Activated CD8-positive, alpha-beta memory T cell treated with anti-CD3 and anti-CD28 coated beads for 1 hour (primary cell): ENCODE results near the gene USE1.
"Not testable (repeated sequence)": the region's sequence is repeated elsewhere in the genome, so short reads cannot be mapped to it uniquely, and the experiment has no call there.

ENCODE experiments used
- DNase-seq, 2 donors: peaks; one replicate each; pipeline ENCODE4 v3.0.0-alpha.2; 2020; ENCODE audit warnings: low read depth in 1 of 2; ENCODE audit errors: extremely low read depth in 1 of 2

Gene USE1, protein sequence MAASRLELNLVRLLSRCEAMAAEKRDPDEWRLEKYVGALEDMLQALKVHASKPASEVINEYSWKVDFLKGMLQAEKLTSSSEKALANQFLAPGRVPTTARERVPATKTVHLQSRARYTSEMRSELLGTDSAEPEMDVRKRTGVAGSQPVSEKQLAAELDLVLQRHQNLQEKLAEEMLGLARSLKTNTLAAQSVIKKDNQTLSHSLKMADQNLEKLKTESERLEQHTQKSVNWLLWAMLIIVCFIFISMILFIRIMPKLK

DNA sequence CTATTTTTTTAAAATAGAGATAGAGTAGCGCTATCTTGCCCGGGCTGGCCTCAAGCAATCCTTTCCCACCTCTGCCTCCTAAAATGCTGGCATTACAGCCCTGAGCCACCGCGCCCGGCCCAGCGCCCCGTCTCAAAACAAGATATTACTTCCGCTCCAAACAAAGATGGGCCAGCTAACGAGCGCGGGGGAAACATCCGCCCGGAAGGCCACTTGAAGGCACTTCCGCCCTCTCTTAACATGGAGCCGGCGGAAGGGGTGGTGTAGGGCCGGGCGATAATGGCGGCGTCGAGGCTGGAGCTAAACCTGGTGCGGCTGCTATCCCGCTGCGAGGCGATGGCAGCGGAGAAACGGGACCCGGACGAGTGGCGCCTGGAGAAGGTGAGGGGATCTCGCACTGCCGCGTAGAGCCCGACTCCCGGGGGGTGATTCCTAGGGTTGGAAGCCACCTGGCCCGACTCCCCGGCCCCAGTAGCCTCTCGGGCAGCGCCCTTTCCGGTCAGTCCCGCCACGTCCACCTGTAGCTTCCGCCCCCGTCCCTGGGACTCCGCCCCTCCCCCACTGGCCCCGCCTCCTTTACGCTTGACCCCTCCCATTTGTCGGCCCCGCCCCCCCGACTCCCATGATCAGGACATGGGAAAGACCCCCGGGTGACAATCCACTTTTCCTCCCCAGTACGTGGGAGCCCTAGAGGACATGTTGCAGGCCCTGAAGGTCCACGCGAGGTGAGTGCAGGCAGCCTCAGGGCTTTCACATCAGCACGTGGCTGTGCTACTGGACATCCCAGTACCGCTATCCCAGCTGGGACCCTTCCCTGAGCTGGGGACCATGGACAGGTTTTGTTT lies at the start of gene USE1:
USE1 (plus strand) TSS at position 231 of the 845 bp plus-strand sequence; CDS start at position 280, 49 bp downstream.
- peak; percentile 59 to 72 for DNase-seq

DNA sequence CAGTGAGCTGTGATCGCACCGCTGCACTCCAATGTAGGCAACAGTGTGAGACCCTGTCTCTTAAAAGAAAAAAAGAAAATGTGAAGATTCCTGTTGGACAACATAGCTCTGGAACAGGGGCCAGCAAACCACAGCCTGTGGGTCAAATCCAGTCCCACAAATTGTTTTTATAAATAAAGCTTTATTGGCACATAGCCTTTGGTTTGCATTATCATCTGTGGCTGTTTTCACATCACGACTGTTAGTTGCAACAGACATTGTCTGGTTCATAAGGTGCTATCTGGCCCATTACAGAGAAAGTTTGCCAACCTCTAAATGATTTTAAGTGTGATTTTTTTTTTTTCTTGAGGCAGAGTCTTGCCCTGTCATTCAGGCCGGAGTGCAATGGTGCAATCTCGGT lies 49.4 kb upstream of the USE1 start:
- DNase-seq = no peak

DNA sequence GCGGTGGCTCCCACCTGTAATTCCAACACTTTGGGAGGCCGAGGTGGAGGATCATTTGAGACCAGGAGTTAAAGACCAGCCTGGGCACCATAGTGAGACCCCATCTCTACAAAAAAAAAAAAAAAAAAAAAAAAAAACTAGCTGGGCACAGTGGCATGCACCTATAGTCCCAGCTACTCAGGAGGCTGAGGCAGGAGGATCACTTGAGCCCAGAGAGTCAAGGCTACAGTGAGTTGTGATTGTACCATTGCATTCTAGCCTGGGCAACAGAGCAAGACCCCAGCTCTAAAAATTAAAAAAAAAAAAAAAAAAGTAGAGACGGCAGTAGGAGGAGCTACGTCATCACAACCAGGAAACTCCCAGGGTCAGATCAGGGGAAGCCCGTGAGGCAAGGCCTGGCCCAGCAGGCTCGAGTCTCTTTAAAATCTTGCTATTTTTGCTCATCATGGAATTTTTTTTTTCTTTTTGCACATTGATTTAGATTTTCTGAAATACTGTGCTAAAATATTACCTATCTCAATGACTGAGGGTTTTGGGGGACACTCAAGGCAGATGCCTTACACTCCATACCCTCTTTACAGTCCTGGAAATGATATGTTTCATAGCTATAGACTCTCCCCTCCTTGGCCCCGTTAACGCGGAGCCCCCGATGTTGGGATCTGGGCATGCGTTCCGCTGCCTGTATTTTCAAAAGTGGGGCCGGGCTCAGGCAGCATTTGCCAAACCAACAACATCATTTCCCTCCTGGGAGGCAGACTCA lies 44.4 kb upstream of the USE1 start:
- DNase-seq = no peak

DNA sequence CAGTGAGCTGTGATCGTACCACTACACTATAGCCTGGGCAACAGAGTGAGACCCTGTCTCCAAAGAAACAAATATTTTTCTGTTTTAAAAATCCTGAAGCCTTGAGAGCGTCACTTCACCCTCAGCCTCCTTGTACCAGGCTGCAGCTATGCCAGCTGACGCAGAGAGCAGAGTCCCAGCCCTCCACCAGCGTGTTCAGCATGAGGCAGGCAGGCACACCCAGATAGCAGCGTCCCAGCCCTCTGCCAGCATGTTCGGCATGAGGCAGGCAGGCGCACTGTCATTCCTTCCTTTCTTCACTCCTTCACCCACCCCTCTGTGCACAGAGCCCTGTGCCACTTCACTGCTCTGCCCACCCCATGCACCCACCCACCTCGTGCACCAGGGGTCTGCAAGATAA lies 43.3 kb upstream of the USE1 start:
- no peak for DNase-seq

DNA sequence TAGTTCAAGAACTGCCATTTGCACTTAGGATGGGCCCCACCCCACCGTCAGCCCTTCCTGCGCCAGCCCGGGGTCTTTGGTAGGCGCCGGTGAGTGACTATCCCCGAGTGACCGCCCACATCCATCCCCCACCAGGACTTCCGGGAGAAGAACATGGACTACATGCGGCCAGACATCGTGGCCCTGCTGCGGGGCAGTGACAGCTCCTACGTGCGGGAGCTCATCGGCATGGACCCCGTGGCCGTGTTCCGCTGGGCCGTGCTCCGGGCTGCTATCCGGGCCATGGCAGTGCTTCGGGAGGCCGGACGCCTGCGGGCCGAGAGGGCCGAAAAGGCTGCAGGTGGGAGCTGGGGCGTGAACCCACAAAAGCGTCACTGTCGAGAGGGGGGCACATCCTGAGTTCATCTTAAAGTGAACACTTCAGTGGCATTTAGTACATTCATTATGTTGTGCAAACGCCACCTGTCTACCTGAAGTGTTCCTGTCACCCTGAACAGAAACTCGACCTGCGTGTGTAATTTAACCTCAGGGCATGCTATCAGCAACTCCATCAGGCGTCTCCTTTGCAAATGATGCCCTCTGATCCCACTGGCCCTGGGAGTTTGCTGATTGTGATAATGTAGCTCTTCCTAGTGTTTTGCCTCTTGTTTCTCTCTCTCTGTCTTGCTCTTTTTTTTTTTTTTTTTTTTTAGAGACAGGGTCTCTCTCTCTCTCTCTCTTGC lies 42.4 kb upstream of the USE1 start:
- no peak for DNase-seq

DNA sequence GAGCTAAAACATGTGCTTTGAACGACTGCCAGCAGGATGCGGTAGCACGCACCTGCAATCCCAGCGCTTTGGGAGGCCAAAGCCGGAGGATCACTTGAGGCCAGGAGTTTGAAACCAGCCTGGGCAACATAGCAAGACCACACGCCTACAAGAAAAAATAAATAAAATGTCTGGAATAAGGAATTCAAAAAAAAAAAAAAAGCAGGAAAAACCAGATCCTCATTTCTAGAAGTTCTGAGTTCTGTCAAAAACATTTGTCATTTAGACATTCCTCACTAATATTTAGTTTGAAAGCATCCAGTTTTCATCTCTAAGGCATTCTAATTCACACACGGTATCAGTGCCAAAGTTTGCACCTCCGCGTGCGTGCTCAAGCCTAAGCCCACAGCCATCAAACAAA lies 36.9 kb upstream of the USE1 start:
- DNase-seq = no peak

DNA sequence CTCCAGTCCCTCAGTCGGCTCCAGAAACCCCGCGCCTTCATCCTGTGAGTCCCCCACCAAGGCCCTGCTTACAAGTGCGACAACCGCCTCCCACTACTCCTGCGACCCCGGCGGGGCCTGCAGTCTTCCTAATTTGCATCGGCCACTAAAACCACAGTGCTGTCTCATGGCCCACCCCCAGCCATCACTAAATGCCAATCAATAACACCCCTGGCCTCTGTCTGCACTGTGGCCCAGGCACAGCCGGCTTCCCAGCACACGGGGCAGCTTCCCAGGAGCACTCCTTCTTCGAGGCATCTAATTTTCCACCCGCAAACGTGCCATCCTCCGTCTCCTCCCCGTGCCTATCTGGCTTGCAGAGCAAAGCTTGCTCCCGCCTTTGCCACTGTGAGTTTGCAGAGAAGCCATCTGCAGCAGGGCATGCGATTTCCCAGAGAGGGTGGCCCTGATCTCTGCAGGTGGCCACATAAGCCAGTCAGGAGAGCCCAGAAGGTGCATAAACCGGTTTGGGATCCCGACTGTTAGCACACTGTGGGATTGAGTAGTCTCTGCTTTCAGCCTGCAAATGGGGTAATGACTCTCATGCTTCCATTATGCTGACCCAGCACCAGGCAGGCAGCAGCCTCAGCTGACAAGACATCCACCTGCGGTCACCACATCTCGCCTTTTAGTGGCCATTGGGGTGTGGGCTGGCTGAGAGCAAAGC lies 34.0 kb upstream of the USE1 start:
- no peak for DNase-seq

DNA sequence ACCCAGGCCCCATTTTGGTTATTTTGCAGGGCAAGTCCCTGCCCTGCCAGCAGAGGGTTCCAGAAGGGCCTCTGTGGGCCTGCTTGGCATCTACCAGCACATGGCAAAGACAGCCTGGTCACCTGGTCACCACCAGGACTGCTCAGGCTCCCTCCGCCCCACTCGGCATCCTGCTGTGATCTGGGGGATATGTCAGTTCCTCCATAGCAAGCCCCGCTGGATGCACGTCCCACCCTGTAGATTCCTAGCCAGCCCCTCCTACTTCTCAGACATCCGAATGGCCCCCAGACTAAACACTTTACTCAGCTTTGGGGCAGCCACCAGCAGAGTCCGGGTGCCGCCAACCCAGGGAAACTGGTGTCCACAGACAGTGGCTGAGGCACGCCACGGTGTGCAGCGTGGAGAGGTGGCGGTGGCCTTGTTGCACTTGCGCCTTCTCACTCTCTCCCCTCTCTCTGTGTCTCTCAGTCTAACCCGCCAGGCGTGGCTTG lies 31.8 kb upstream of the USE1 start:
- peak in 1 of 2 donors; percentile 22 for DNase-seq

DNA sequence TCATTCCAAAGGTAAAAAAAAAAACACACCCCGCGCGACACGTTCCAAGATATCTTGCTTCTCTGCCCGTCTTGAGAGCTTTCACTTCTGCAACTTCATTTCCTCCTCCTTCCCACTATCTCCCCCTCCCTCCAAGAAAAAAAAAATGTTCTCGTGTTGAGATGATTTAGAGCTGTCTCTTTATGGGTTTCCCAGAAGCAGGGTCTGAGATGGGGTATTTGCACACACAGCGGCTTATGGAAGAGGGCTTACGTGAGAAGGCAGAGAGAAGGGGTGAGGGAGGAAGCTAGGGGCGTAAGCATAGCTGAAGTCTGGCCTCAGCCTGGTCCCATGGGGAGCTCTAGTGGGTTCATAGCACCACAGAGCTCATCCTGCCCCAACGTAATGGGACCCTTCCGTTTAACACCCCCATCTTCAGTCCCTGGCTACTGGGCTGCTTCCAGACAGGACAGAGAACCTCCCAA lies 31.3 kb upstream of the USE1 start:
- no peak for DNase-seq

DNA sequence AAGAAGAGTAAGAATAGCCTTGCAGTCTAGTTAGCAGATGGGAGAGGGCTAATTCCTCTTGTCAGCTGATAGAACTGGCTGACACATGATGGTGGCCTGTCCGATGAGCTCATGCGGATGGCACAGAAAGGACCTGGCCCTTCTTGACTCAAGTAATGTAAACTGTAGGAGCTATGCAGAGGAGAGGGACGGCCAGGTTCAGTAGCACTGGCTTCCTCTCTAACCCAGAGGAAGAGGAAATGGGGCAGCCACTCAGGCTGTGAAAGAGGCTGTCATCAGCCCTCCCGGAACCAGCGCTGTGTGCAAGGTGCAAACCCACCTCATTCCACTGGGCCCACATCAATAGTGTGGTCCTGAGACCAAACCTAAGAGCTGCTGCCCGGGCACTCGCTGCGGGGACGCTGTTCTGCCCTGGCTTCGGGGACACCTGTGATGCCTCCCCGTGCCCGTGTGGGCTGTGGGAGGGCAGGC lies 30.8 kb upstream of the USE1 start:
- peak; percentile 11 to 33 for DNase-seq

DNA sequence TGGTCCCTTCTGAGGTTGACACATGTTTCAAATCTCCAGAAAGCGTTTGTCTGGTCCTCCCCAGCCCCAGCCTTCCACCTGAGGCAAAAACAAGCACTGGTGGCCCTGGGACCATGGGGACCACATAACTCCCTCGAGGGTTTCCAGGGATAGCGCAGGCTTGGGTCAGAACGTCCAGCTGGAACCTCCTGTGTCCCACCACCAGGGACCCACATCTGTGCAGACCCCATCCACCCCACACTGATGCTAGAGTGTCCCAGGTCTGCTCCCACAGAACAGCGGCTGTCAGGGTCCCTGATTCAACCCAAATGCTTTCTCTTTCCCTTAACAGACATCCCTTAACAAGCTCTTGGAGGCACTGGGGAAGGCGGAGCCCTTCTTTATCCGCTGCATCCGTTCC lies 29.6 kb upstream of the USE1 start:
- DNase-seq = no peak

DNA sequence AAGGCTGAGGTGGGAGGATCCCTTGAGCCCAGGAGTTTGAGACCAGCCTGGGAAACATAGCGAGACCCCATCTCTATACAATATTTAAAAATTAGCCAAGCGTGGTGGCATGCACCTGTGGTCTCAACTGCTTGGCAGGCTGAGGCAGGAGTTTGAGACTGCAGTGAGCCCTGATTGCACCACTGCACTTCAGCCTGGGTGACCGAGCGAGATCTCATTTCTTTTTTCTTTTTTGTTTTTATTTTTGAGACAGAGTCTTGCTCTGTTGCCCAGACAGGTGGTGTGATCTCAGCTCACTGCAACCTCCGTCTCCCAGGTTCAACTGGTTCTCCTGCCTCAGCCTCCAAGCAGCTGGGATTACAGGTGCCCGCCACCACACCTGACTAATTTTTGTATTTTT lies 23.4 kb upstream of the USE1 start:
- DNase-seq = not testable (repeated sequence)

DNA sequence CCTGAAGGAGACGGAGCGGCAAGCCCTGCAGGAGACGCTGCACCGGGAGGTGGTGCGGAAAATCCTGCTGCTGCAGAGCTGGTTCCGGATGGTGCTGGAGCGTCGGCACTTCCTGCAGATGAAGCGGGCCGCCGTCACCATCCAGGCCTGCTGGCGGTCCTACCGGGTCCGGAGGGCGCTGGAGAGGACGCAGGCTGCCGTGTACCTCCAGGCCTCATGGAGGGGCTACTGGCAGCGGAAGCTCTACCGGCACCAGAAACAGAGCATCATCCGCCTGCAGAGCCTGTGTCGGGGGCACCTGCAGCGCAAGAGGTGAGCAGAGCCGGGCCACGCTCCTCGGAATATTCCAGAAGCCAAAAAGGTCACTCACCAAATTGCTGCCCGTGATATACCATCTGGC lies 22.4 kb upstream of the USE1 start:
- DNase-seq = no peak

DNA sequence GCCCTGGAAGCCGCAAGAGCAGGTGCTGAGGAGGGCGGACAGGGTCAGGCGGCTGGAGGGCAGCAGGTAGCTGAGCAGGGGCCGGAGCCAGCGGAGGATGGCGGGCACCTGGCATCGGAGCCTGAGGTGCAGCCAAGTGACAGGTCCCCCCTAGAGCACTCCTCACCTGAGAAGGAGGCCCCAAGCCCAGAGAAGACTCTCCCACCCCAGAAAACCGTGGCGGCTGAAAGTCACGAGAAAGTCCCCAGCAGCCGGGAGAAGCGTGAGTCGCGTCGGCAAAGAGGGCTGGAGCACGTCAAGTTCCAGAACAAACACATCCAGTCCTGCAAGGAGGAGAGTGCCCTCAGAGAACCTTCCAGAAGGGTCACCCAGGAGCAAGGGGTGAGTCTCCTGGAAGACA lies 20.5 kb upstream of the USE1 start:
- no peak for DNase-seq

DNA sequence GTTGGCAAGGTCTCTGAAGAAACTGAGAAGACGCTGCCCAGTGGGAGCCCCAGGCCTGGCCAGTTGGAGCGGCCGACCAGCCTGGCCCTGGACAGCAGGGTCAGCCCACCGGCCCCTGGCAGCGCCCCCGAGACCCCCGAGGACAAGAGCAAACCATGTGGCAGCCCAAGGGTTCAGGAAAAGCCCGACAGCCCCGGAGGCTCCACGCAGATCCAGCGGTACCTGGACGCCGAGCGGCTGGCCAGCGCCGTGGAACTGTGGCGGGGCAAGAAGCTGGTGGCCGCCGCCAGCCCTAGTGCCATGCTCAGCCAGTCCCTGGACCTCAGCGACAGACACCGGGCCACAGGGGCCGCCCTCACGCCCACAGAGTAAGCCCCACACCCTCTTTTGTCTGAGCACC lies 20.1 kb upstream of the USE1 start:
- no peak for DNase-seq

DNA sequence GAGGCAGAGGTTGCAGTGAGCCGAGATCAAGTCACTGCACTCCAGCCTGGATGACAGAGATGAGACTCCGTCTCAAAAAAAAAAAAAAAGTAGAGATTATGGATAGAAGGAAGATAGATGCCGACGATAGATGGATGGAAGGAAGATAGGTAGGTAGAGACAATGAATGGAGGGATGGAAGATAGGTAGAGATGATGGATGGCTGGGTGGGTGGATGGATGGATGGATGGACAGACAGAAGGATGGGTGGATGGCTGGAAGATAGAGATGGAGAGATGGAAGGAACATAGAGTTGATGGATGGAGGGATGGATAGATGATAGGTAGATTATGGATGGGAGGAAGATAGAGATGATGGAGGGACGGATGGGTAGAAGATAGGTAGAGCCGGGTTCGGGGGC lies 18.5 kb upstream of the USE1 start:
- no peak for DNase-seq

DNA sequence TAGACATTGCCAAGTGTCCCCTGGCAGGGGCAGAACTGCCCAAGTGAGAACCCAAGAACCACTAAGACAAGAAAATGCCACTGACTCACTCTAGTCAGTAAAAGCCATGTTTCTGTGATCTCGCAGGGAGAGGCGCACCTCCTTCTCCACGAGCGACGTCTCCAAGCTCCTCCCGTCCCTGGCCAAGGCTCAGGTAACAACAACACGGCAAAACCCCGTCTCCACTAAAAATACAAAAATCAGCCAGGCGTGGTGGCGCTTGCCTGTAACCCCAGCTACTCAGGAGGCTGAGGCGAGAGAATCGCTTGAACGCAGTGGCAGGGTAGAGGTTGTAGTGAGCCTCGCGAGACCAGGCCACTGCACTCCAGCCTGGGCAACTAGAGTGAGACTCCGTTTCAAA lies 17.5 kb upstream of the USE1 start:
- no peak for DNase-seq

DNA sequence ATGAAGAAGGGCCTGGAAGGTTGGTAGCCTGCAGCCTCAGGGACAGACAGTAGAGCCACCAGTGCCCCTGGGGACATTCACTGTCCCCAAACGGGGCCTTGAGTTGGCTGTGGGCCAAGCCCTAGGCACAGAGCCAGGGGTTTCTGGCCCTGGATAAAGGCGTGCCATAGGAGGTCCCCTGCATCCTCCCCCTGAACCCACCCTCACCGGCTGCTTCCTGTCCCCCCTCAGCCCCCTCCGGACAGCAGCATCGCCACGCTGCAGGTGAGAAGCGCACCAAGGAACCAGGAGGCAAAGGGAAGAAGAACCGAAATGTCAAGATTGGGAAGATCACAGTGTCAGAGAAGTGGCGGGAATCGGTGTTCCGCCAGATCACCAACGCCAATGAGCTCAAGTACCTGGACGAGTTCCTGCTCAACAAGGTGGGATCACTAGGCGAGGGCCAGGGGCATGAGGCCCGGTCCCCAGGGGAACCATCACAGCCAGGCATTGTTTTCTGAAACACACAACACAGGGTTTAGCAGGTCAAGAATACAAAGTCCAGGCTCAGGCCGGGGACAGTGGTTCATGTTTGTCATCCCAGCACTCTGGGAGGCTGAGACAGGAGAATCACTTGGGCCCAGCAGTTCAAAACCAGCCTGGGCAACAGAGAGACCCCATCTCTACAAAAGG lies 14.6 kb upstream of the USE1 start:
- no peak for DNase-seq

DNA sequence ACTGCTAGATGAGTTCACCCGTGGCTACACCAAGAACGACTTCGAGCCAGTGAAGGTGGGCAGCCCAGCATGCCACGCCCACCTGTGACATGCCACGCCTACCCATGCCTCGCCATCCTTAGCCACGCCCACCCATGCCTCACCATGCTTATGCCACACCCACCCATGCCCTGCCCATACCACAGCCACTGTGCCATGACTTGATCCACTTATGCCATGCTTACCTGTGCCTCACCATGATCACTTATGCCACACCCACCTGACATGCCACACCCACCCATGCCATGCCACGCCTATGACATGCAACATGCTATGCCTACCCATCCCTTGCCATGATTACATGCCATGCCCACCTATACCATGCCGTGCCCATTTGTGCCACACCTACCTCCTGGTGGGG lies 12.9 kb upstream of the USE1 start:
- DNase-seq = no peak
